Activated naive CD4-positive, alpha-beta T cell treated with anti-CD3 and anti-CD28 coated beads for 36 hours (primary cell): Measurements from ENCODE around the gene ANXA7. TPM values are rescaled to one million over a fixed set of nuclear protein-coding genes. Genes with fewer than 3 reads are reported as not detected.

ENCODE experiments used
- CTCF ChIA-PET: fragments of 350-600 bp; sonication (Branson Sonifier 250); formaldehyde crosslinking; loops from one replicate; lab custom pipeline; 2021; ENCODE audit warnings: antibody characterized with exemption; lab: Charles Lee
- DNase-seq: peaks from one replicate; pipeline ENCODE4 v3.0.0-alpha.2; 2020
- H3K27ac Mint-ChIP-seq: one replicate; pipeline ENCODE4 v1.8.0; 2021; ENCODE audit warnings: mild to moderate bottlenecking, mixed read lengths
- H3K27me3 Mint-ChIP-seq: one replicate; pipeline ENCODE4 v1.8.0; 2021; ENCODE audit warnings: low read depth, mixed read lengths
- H3K36me3 Mint-ChIP-seq: one replicate; pipeline ENCODE4 v1.8.0; 2021; ENCODE audit warnings: low read depth, mixed read lengths
- H3K4me1 Mint-ChIP-seq: one replicate; pipeline ENCODE4 v1.8.0; 2021; ENCODE audit warnings: low read depth, mixed read lengths
- H3K4me3 Mint-ChIP-seq: one replicate; pipeline ENCODE4 v1.8.0; 2021; ENCODE audit warnings: mild to moderate bottlenecking, moderate library complexity, mixed read lengths
- H3K9me3 Mint-ChIP-seq: one replicate; pipeline ENCODE4 v1.8.0; 2021; ENCODE audit warnings: mixed read lengths
- intact Hi-C: fragments of 100-400 bp; cut with micrococcal nuclease; formaldehyde crosslinking; loops from one replicate; pipeline ENCODE4 v1.15.1; 2023
- total RNA-seq, 2 experiments: library from RNA; stranded (reverse); gene quantifications; one replicate each; pipeline ENCODE4 v1.2.3, GENCODE V29; 2021

The ANXA7 gene
- total RNA-seq, 2 experiments from 2014 or later, result 130 to 134 TPM

- no peak for DNase-seq
- Mint-ChIP-seq H3K36me3 (peaks cover 3% of the 10 kb centered on the region), H3K27ac (no peak overlapping the region), H3K4me3 (no peak overlapping the region), H3K27me3 (no peaks in the 10 kb centered on the region), H3K4me1 (peaks cover 16% of the 10 kb centered on the region), H3K9me3 (no peaks in the 10 kb centered on the region)
- intact Hi-C loops, result no loop called here
- CTCF ChIA-PET, result no interaction called here
These were observed 19.0 kb upstream of the ANXA7 start for GRCh38 chr10:73432646-73433537.

- intact Hi-C loops, result no loop called here
- Mint-ChIP-seq H3K36me3 (peaks cover 23% of the 10 kb centered on the region), H3K27ac (no peak overlapping the region), H3K4me3 (no peak overlapping the region), H3K9me3 (no peaks in the 10 kb centered on the region), H3K4me1 (peaks cover 11% of the 10 kb centered on the region), H3K27me3 (no peaks in the 10 kb centered on the region)
- CTCF ChIA-PET, result no interaction called here
- no peak for DNase-seq
These were observed 12.5 kb upstream of the ANXA7 start for GRCh38 chr10:73426318-73426717.

GRCh38 chr10:73424478-73424877 lies 10.6 kb upstream of the ANXA7 start:
- intact Hi-C loops, result no loop called here
- Mint-ChIP-seq H3K9me3 (no peaks in the 10 kb centered on the region), H3K36me3 (peaks cover 23% of the 10 kb centered on the region), H3K27me3 (no peaks in the 10 kb centered on the region), H3K4me3 (no peak overlapping the region), H3K4me1 (peaks cover 11% of the 10 kb centered on the region), H3K27ac (no peak overlapping the region)
- CTCF ChIA-PET, result no interaction called here
- no peak for DNase-seq

- Mint-ChIP-seq H3K27ac (peak overlapping the region; percentile 25), H3K27me3 (no peaks in the 10 kb centered on the region), H3K9me3 (no peaks in the 10 kb centered on the region), H3K4me3 (no peak overlapping the region), H3K36me3 (peaks cover 23% of the 10 kb centered on the region), H3K4me1 (peaks cover 11% of the 10 kb centered on the region)
- intact Hi-C loops, result no loop called here
- CTCF ChIA-PET, result no interaction called here
- no peak for DNase-seq
These were observed 9.5 kb upstream of the ANXA7 start for GRCh38 chr10:73423309-73423708.

- intact Hi-C loops, result no loop called here
- no peaks in the 10 kb centered on the region for H3K9me3 Mint-ChIP-seq
- peaks cover 5% of the 10 kb centered on the region for H3K27me3 Mint-ChIP-seq
- peaks cover 27% of the 10 kb centered on the region for H3K4me1 Mint-ChIP-seq
- CTCF ChIA-PET, result interaction anchor here (0.8 kb wide), 1 partner anchor 41 kb away, joined by 3 read pairs; no protein-coding TSS in a partner anchor
- H3K36me3 Mint-ChIP-seq, result peaks cover 1% of the 10 kb centered on the region
- H3K27ac Mint-ChIP-seq, result no peak overlapping the region
- DNase-seq, result no peak
- no peak overlapping the region for H3K4me3 Mint-ChIP-seq
These were observed 2.7 kb upstream of the ANXA7 start for GRCh38 chr10:73416571-73416970.

GRCh38 chr10:73414230-73414945 lies 530 bp upstream of the ANXA7 start:
- Mint-ChIP-seq H3K4me1 (peaks cover 48% of the 10 kb centered on the region), H3K27me3 (peaks cover 5% of the 10 kb centered on the region), H3K4me3 (peak overlapping the region; percentile 95), H3K36me3 (peaks cover 9% of the 10 kb centered on the region), H3K9me3 (no peaks in the 10 kb centered on the region), H3K27ac (peak overlapping the region; percentile 59)
- peak; percentile 12 for DNase-seq
- intact Hi-C loops, result loop anchor here (1.0 to 5.0 kb wide), 9 partner anchors 56 to 1413 kb away; partner anchors contain the start of genes CFAP70, DNAJC9, KAT6B and MICU1
- CTCF ChIA-PET, result interaction anchor here (0.6 to 1.6 kb wide), 2 partner anchors 161 to 300 kb away, joined by 4 read pairs; no protein-coding TSS in a partner anchor

GRCh38 chr10:73413108-73413527 lies 740 bp downstream of the ANXA7 start:
- H3K4me1 Mint-ChIP-seq, result peaks cover 57% of the 10 kb centered on the region

GRCh38 chr10:73410897-73411296 lies 3.0 kb downstream of the ANXA7 start:
- Mint-ChIP-seq H3K4me3 (no peak overlapping the region), H3K36me3 (peaks cover 16% of the 10 kb centered on the region), H3K27me3 (peaks cover 5% of the 10 kb centered on the region), H3K27ac (no peak overlapping the region), H3K4me1 (peaks cover 75% of the 10 kb centered on the region), H3K9me3 (no peaks in the 10 kb centered on the region)
- DNase-seq, result no peak
- CTCF ChIA-PET, result interaction anchor here (1.3 kb wide), 1 partner anchor 13 kb away, joined by 5 read pairs; no protein-coding TSS in a partner anchor
- intact Hi-C loops, result loop anchor here (5.0 kb wide), 6 partner anchors 181 to 1416 kb away; partner anchors contain the start of genes KAT6B, MICU1, SEC24C and USP54

More at GRCh38 chr10:73413108-73413527, 740 bp downstream of the ANXA7 start:
- Mint-ChIP-seq H3K36me3 (peaks cover 9% of the 10 kb centered on the region), H3K27ac (peak overlapping the region; percentile 93), H3K4me3 (peak overlapping the region; percentile 95), H3K27me3 (peaks cover 5% of the 10 kb centered on the region), H3K9me3 (no peaks in the 10 kb centered on the region)
- CTCF ChIA-PET, result no interaction called here
- peak; percentile 62 for DNase-seq
- intact Hi-C loops, result loop anchor here (1.0 to 5.0 kb wide), 9 partner anchors 68 to 1414 kb away; partner anchors contain the start of genes ECD, FAM149B1, KAT6B and MICU1

- CTCF ChIA-PET, result interaction anchor here (0.8 kb wide), 1 partner anchor 11 kb away, joined by 8 read pairs; no protein-coding TSS in a partner anchor
- Mint-ChIP-seq H3K36me3 (peaks cover 17% of the 10 kb centered on the region), H3K4me1 (peaks cover 76% of the 10 kb centered on the region), H3K9me3 (no peaks in the 10 kb centered on the region), H3K27me3 (no peaks in the 10 kb centered on the region), H3K27ac (no peak overlapping the region), H3K4me3 (no peak overlapping the region)
- intact Hi-C loops, result no loop called here
- DNase-seq, result no peak
These were observed 4.8 kb downstream of the ANXA7 start for GRCh38 chr10:73408978-73409521.

- CTCF ChIA-PET, result interaction anchor here (0.8 kb wide), 1 partner anchor 10 kb away, joined by 8 read pairs; no protein-coding TSS in a partner anchor
- intact Hi-C loops, result no loop called here
- Mint-ChIP-seq H3K27ac (no peak overlapping the region), H3K9me3 (no peaks in the 10 kb centered on the region), H3K4me3 (no peak overlapping the region), H3K4me1 (peaks cover 75% of the 10 kb centered on the region), H3K36me3 (peaks cover 15% of the 10 kb centered on the region), H3K27me3 (no peaks in the 10 kb centered on the region)
- no peak for DNase-seq
These were observed 5.8 kb downstream of the ANXA7 start for GRCh38 chr10:73408061-73408460.

- intact Hi-C loops, result no loop called here
- no peaks in the 10 kb centered on the region for H3K9me3 Mint-ChIP-seq
- H3K27me3 Mint-ChIP-seq, result no peaks in the 10 kb centered on the region
- H3K4me3 Mint-ChIP-seq, result no peak overlapping the region
- no peak overlapping the region for H3K27ac Mint-ChIP-seq
- DNase-seq, result no peak
- H3K4me1 Mint-ChIP-seq, result peaks cover 73% of the 10 kb centered on the region
- CTCF ChIA-PET, result no interaction called here
- H3K36me3 Mint-ChIP-seq, result peaks cover 16% of the 10 kb centered on the region
These were observed 6.4 kb downstream of the ANXA7 start for GRCh38 chr10:73407495-73407894.

GRCh38 chr10:73406846-73407245 lies 7.0 kb downstream of the ANXA7 start:
- intact Hi-C loops, result no loop called here
- H3K36me3 Mint-ChIP-seq, result peaks cover 16% of the 10 kb centered on the region
- CTCF ChIA-PET, result interaction anchor here (0.5 kb wide), 1 partner anchor 13 kb away, joined by 4 read pairs; no protein-coding TSS in a partner anchor
- DNase-seq, result no peak
- H3K27ac Mint-ChIP-seq, result no peak overlapping the region
- no peaks in the 10 kb centered on the region for H3K27me3 Mint-ChIP-seq
- H3K4me3 Mint-ChIP-seq, result no peak overlapping the region
- peaks cover 67% of the 10 kb centered on the region for H3K4me1 Mint-ChIP-seq
- no peaks in the 10 kb centered on the region for H3K9me3 Mint-ChIP-seq
